Iris pigment epithelial cell (primary cell): Measurements from ENCODE around the gene USP3.

Source experiments
- DNase-seq: peaks from one replicate; pipeline ENCODE4 v3.0.0-alpha.2; 2011; ENCODE audit warnings: low read depth

The USP3 gene, protein sequence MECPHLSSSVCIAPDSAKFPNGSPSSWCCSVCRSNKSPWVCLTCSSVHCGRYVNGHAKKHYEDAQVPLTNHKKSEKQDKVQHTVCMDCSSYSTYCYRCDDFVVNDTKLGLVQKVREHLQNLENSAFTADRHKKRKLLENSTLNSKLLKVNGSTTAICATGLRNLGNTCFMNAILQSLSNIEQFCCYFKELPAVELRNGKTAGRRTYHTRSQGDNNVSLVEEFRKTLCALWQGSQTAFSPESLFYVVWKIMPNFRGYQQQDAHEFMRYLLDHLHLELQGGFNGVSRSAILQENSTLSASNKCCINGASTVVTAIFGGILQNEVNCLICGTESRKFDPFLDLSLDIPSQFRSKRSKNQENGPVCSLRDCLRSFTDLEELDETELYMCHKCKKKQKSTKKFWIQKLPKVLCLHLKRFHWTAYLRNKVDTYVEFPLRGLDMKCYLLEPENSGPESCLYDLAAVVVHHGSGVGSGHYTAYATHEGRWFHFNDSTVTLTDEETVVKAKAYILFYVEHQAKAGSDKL

DNA sequence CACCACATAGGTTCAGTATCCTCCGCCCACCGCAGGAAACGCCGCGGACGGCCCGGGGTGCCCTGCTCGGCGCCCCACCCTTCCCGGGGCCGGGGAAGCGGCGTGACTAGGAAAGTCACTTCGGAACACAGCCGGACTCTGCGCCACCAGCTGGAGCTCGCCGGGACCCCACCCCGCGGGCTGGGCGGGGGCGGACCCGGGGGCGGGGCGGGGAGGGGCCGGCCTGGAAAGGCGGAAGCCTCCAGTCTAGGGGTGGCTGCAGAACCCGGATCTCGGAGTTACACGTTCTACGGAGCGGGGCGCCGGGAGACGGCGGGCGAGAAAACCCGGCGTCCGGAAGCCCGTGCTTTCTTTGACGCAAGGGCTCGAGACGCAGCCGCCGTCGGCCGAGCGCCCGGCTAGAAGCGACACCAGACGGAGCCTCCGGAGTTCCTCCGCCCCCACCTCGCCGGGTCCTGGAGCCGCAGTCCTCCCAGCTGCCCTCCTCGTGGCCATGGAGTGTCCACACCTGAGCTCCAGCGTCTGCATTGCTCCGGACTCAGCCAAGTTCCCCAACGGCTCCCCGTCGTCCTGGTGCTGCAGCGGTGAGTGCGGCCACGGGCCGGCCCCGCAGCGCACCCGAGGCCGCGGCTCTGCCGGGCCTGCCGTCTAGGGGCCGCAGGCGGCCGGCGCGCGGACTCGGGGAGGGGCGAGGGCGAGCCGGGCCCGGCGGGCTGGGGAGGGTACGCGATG, at the start of gene USP3:
Gene USP3, plus strand, starts transcription at position 347 of the 732 bp plus-strand sequence. Its CDS starts 147 bp downstream, at position 494.
- peak; percentile 97 for DNase-seq

DNA sequence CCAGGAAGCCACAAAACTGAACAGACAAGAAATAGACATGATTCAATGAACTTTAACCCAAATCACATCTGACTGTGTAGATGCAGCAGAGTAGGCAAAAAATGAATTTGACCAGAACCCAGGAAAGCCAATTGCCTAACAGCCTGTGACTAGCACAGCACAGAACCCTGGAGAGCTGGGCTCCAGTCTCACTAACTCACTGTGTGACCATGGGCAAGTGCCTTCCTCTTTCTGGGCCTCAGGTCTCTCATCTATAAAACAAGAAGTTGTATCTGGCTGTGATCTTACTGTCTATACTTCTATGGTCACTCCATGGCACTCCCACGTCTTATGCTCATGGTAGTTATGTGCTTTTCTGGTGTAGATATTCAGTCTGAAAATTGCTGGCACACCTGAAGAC, 48.1 kb upstream of the USP3 start:
- no peak for DNase-seq

DNA sequence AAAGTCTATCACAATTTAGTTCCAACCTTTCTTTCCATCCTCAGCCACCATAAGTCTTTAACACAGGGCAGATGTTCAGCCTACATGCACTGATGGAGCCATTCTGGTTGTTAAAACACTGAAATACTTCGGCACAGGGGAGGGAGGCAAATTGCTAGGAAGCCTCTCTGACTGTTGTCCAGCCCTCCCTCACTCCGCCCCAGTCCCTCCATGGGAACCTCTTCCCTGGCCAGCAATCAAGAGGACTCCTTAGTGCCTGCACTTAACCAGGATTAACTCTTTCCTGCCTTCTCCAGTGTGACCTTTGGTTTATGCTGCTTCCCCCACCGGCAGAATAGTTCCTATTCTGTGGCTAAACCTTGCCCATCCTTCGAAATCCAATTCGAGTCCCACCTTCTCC, 47.0 kb upstream of the USP3 start:
- no peak for DNase-seq

DNA sequence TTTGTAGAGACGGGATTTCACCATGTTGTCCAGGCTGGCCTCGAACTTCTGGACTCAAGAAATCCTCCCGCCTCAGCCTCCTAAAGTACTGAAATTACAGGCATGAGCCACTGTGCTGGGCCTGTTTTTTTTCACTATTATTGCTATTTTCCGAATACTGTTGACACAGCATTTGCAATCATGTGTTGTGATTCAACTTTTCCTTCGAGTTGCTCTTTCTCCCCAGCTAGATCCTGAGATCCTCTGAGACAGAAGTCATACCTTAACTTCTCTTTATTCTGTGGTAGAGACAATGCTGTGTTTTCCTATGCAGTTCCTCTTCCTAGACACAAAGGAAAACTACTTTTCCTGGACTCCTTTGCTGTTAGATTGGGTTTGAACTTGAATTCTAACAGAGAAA, 46.4 kb upstream of the USP3 start:
- no peak for DNase-seq

DNA sequence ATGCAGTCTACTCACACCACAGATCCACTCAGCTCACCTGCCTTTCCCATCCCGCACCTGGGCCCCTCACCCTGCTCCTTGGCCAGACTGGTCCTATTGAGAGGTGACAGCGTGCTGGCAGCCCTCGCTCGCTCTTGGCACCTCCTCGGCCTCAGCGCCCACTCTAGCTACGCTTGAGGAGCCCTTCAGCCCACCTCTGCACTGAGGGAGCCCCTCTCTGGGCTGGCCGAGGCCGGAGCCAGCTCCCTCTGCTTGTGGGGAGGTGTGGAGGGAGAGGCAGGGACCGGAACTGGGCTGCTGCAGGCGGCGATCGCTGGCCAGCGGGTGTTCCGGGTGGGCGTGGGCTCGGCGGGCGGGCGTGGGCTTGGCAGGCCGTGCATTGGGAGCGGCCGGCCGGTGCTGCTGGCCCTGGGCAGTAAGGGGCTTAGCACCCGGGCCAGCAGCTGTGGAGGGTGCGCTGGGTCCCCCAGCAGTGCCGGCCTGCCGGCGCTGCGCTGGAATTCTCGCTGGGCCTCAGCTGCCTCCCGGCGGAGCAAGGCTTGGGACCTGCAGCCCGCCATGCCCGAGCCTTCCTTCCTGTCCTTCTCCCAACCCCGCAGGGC, 45.5 kb upstream of the USP3 start:
- no peak for DNase-seq

DNA sequence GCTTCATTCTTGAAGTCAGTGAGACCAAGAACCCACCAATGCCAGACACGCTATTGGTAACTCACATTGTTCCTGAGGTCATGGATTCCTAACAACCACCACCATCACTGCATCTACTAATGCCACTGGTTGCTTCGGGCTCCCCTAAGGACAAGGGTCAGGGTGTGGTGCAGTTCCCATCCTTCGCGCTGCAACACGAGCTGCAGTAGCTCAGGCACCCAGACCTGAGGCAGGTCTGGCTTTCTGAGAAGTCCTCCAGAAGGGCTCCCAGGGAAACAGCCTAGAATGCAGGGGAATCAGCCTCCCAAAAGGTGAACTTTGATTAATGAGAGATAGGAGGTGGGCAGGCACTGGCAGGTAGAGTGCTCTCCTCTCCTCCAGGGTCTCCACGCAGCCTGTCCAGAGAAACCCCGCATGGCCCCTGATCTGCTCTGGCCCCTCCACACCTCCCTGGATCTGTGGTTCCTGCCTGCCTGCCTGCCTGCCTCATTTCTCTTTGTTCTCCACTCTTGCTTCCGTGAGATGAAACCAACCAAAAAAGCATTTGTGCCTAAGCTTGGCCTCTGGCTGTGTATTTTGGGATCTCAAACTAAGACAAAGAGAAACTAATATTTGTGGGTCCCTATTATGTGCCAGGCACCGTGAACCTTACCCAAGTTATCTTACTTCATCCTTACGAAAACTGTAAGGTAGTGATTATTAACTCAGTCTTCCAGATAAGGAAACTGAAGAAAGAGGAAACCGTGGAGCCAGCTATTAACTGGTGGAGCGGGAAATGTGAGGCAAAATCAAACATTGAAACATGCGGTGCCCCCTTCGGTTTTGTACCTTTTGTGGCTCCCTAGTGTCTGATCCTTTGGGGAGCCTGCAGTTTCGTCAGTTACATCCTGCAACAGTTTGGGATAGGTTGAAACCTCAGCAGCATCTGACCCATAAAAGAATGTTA, 43.9 kb upstream of the USP3 start:
- DNase-seq = no peak

DNA sequence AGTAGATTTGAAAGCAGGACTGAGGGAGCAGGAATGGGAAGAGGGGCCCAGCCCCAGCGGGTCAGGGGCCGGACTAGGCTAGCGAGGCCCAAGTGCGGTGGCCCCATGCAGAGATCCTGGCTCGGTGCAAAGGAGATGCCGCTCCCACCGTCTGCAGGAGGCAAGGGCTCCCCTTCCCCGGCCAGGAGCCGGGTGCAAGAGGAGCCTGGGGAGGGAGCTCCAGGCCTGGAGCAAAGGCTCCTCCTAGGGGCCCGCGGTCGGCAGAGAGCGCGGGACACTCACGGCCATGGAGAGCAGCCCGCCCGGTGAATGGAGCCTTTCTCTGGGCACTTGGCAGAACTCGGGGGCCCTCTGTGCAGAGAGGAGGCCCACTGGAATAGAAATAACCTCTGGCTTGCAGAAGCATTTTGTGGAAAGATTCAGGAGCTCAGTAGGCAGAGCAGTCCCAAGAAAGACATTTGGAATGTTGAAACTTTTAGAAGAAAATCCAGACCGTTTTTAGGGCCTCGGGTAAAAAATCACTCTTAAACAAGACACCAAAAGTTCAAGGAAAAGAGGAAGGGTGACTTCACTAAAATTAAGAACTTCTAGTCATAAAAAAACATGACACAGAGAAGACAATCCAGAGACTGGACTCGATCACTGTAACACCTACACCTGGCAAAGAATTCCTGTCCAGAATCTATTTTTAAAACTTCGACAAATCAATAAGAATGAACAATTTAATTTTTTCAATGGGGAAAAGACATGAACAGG, 43.0 kb upstream of the USP3 start:
- no peak for DNase-seq

DNA sequence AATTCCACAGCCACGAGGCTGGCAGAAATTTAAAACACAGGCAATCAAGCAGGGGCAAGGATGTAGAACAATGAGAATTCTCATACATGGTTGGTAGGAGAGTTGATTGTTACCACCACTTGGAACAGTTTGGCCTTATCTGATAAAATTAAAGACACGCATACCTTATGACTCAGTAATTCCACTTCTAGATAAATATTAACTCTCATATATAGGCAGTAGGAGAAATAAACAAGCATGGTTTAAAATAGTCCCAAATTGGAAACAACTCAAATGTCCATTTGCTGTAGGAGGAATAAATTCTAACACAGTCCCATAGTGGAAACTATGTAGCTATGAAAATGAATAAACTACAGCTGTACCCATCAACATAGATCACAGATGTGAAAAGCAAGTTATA, 42.3 kb upstream of the USP3 start:
- peak; percentile 80 for DNase-seq

DNA sequence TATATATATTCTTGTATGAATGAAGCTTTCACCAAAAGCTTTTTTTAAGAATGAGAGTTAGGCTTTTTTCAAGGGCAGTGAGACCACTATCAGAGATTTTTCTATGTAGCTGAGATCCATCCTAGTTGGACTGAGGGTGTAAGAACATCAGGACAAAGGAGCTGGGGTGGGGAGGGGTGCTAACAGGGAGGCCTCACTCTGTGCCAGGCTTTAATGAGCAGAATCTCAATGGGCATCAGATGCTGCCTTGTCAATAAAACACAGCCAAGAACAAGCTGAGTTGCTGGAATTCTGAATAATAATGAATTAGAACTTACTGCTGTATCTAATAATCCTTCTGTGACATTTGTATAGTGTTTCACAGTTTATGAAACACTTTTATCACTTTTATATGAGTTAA, 41.4 kb upstream of the USP3 start:
- DNase-seq = no peak

DNA sequence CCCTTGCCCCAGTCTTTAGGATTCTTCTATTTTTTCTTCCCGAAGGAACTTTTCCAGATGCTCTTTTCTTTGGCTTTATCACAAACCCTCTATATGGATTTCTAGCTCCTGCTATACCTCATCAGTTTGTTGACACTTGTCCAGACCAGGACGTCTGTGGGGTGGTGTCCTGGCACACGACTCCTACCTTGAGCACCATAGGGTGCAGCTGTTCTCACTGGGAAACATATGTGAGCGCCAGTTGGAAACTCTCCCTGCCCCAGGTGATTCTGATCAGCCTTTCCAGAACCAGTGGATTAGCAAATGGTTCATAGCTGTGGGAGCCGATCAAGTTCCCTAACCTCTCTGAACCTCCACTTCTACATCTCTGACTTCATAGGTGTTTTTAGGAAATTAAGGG, 40.6 kb upstream of the USP3 start:
- DNase-seq = no peak

DNA sequence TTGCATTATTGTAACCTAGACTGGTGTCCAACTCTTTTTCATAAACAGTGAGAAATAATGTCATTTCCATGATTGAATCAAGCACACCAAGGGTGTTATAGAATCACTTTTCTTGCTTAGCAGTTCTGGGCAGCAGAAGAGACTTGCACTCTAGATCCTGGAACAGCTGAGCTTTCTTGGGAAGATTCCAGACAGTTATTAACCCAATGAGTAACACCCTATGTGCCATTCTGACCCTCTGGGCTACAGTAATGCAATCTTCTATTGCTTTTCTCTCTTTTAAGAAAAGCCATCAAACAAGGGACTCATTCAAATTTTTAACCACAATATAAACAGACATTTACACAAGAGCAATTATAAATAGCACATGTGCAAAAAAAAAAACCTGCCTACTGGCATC, 39.3 kb upstream of the USP3 start:
- DNase-seq = peak; percentile 54

DNA sequence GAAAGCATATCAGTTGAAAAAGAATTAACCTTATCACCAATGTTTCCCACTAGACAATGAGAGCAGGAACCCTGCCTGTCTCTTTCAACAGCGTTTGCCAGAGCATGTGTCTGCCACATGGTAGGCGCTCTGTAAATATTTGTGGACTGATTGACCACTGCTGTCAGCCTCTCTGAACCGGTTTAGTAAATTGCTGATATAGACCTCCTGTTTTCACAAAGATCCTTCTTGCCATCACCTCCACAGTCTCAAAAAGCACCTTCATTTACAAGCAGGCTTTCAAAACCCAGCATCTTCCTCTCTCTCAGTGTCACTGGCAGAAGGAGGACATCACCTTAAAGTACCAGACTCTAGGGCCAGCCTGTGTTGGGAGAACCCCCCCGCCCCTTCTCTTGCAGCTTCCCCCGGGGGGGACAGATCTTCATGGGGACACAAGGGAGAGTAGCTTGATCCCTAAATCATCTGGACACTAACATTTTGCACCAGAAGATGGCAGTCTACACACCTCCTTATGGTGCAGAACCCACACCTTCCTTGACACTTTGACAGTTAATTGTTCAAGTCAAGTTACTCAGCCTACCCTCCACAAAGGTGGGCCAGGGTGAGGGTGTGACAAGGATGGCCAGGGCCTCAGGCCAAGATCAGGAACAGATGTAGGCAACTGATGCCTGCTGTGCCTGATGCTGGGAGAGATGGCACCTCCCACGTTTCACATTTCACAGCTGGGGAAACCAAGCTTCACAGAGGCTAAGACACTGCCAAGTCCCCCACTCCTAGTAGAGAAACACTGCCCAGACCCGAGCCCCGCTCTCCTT, 37.8 kb upstream of the USP3 start:
- peak; percentile 71 for DNase-seq

DNA sequence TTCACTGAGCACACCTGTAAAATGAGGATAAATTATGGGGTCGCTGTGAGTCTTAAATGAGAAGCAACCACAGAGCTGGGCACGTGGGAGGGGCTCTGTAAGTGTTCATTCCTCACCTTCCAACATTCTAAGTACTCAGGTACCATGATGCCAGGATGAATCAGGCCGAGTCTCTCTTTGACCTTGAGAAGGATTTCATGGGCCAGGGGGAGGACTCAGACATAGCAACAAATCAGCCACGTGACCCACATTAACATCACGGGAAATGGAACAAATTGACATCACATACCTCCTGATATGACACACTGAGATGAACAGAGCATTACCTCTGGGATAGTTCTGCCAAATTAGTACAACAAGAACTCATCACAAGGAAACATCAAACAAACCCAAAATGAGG, 35.2 kb upstream of the USP3 start:
- DNase-seq = no peak

DNA sequence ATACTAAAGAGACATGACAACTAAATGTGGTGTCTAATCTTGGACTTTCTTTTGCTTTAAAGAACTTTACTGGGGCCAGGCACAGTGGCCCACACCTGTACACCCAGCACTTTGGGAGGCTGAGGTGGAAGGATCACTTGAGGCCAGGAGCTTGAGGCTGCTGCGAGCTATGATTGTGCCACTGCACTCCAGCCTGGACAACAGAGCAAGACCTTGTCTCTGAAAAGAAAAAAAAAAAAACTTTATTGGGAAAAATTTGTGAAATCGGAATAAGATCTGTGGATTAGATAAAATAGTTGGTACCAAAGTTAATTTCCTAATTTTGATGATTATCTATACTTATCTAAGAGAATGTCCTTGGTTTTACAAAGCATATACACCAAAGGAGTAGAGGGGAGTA, 34.4 kb upstream of the USP3 start:
- DNase-seq = no peak

DNA sequence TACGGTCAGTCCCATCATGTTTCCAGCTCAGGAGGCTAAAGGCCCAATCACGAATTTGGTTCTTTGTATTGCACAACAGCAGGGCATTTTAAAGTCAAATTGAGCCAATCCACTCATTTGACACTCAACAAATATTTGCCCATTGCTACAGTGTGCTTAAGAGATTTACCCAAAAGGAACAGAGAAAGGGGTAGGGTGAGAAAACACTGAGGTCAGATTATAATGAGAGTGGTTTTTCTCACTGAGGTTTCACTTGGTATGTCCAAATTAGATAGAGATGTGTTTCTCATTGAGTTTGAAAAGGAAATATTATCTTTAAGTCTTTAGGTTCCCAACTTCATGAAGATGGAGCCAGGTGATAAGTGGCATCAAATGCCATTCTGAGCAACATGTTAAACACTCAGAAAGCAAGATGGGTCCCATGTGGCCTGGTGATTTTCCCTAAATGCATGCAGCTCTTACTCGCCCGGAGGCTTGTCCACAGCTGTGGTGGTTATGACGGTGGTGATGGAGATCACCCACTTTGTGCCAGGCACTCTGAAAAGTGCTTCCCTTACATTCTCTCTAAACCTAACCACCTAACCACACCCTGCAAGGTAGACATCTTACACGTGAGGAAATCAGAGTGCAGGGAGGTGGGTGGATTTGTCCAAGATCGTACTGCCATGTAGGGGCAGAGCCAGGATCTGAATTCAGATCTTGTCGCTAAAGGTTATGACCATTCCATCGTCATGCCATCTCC, 31.2 kb upstream of the USP3 start:
- DNase-seq = no peak

DNA sequence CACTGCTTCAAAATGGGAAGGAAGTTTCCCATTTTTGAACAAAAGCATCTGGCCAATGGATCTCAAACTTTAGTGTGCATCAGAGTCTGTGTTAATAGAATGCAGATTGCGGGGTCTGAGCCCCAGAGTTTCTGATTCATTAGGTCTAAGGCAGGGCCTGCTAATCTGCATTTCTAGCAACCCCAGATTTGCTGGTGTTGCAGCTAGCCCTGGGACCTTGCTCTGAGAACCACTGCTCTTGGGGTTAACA, 30.7 kb upstream of the USP3 start:
- DNase-seq = no peak

DNA sequence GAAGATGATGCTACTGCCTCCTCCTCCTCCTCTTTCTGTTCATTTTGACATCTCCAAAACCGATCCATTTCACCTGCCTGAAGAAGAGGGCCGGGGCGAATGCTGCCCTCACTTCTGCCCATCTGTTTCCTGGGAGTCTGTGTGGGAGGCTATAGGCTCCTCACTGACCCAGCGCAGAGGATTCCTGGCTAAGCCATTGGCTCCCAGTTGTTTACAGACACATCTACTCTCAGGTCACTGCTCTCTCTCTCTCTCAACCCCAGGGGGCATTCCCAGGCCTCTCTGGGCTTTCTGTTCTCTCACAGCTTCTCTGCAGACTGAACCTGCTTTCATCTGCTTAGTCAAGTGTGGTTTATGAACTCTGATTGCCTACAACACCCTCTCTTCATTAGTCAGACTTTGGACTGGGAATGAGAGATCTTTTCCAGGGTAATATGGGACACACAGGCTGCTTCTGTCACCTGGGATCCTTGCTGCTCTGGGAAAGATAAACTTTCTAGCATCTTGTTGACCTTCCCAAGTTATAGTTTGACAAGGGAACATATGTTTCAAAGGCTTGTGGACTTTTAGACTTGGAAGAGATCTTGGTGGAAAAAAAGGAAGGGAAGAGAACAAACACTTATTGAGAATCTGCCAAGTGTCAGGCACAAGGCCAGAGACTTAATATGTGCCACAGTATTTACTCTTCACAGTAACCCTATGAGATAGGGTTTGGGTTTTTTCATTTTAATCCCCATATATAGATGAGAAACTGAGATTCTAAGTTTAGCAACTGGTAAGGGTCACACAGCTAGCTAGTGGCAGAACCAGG, 30.2 kb upstream of the USP3 start:
- peak; percentile 93 for DNase-seq

DNA sequence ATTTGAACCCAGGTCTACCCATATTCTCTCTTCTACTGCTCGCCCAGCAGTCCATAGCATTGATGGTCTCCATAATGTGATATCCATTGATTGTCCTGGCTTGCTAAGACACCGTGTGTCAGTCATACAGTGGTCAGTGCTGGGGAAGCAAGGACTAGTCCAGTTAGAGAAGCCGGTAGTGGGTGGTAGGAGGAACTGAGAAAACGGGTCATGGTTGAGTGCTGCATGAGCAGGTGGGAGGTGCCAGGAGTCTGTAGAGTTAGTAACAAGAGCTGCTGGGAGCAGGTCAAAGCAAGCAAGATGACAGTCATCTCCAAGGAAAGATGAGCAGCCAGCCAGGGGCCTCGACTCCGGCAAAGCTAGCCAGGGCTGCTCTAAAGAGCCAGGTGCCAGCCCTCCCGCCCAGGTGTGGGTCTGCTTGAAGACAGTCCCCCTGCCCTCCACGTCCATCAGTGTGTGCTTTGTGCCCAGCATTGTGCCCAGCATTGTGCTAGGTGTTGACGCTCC, 29.5 kb upstream of the USP3 start:
- no peak for DNase-seq

DNA sequence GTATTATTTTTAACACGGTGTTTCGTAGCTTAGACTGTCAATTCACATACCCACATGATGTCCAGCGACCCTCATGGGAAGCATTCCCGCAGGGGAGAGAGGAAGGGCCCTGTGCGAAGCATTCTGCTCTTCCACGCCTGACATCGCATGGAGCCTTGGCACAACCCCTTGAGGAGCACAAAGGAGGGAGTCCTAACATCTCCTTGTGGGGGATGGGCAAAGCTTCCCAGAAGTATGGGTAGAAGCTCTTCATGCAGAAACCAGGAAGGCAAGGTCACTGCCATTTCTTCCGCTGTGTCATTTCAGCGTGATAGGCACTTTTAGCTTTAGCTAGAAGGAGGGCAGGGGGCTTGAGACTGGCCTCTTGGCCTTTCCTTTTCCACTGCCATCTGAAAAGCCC, 28.7 kb upstream of the USP3 start:
- no peak for DNase-seq
